Measurements from ENCODE around the gene ANKRD35.

- TF ChIP-seq CTCF (IDR thresholded peaks at IDR 0.05) (no peak), ZBTB33 (IDR thresholded peaks at IDR 0.05; ENCODE audit: borderline replicate concordance, low read depth) (no peak), TAF1 (IDR thresholded peaks at IDR 0.05; ENCODE audit: borderline replicate concordance, low read depth, low read length) (no peak), TCF12 (IDR thresholded peaks at IDR 0.05) (no peak), POLR2AphosphoS5 (IDR thresholded peaks at IDR 0.05; ENCODE audit: low read depth, low read length) (no peak), GABPA (IDR thresholded peaks at IDR 0.05; ENCODE audit: low read depth) (no peak), REST (IDR thresholded peaks at IDR 0.05; ENCODE audit: low read depth, low read length) (no peak), SMC3 (IDR thresholded peaks at IDR 0.05; ENCODE audit: low read depth, low read length) (no peak), TEAD4 (IDR thresholded peaks at IDR 0.05; ENCODE audit: borderline replicate concordance, insufficient read depth) (no peak), RAD21 (IDR thresholded peaks at IDR 0.05; ENCODE audit: low read length) (no peak), NFIC (IDR thresholded peaks at IDR 0.05; ENCODE audit: borderline replicate concordance) (no peak), ELF1 (IDR thresholded peaks at IDR 0.05) (no peak)
Measured at GRCh38 chr1:145906954-145907753, 21.5 kb upstream of the ANKRD35 start.
